HepG2 (cell line): ENCODE data around the gene NPDC1. TPM values are rescaled to one million over a fixed set of nuclear protein-coding genes. Genes with fewer than 3 reads are reported as not detected.
A peak's percentile ranks its signal among the peaks of the same experiment; 100 is the strongest.

Source experiments
- GABPB1 ChIP-seq: IDR thresholded peaks from 2 replicates; pipeline ENCODE4 v1.6.1; 2016; ENCODE audit warnings: mild to moderate bottlenecking, missing genetic modification reagents, moderate library complexity, missing compliant biosample characterization
- GLMP ChIP-seq: sonication (generic); formaldehyde crosslinking; IDR thresholded peaks from 2 replicates; pipeline ENCODE4 v1.9.0; 2021; ENCODE audit warnings: missing genetic modification reagents, mild to moderate bottlenecking, borderline replicate concordance
- HNF4A ChIP-seq: sonication (generic); formaldehyde crosslinking; IDR thresholded peaks from 2 replicates; pipeline ENCODE4 v1.4.0; 2020; ENCODE audit warnings: missing genetic modification reagents
- IRF2 ChIP-seq: IDR thresholded peaks from 2 replicates; pipeline ENCODE4 v1.6.1; 2018; ENCODE audit warnings: missing genetic modification reagents, missing compliant biosample characterization
- JUND ChIP-seq: sonication (generic); formaldehyde crosslinking; IDR thresholded peaks from 2 replicates; pipeline ENCODE4 v1.8.0; 2022; ENCODE audit warnings: mild to moderate bottlenecking, missing genetic modification reagents
- KIAA2018 ChIP-seq: sonication (generic); formaldehyde crosslinking; IDR thresholded peaks from 2 replicates; pipeline ENCODE4 v1.5.0; 2020; ENCODE audit warnings: mild to moderate bottlenecking, missing genetic modification reagents, borderline replicate concordance
- MEF2D ChIP-seq: sonication (generic); formaldehyde crosslinking; IDR thresholded peaks from 2 replicates; pipeline ENCODE4 v1.5.1; 2020; ENCODE audit warnings: mild to moderate bottlenecking, missing genetic modification reagents
- NR2F1 ChIP-seq, 2 experiments: fragments of 450-650 bp in 1 of 2; formaldehyde crosslinking in 1 of 2; IDR thresholded peaks; 2 replicates each; pipeline versions ENCODE4 v1.5.0 to v1.6.1; 2016 to 2020; ENCODE audit warnings: mild to moderate bottlenecking in 1 of 2, missing compliant biosample characterization in 1 of 2, missing genetic modification reagents in 1 of 2, moderate library complexity in 1 of 2
- RARA ChIP-seq: IDR thresholded peaks from 2 replicates; pipeline ENCODE4 v1.6.1; 2016; ENCODE audit warnings: missing genetic modification reagents, missing compliant biosample characterization
- RARG ChIP-seq: sonication (generic); formaldehyde crosslinking; IDR thresholded peaks from 2 replicates; pipeline ENCODE4 v1.4.0; 2020; ENCODE audit warnings: low read depth, mild to moderate bottlenecking, missing genetic modification reagents
- SP1 ChIP-seq, 2 experiments: fragments of 450-650 bp in 1 of 2; sonication (generic) in 1 of 2; formaldehyde crosslinking in 1 of 2; IDR thresholded peaks; 2 replicates each; pipeline versions ENCODE4 v1.4.0 to v1.6.1; 2016 to 2020; ENCODE audit warnings: missing genetic modification reagents in 1 of 2
- TFDP2 ChIP-seq: sonication (generic); formaldehyde crosslinking; IDR thresholded peaks from 2 replicates; pipeline ENCODE4 v1.4.0; 2020; ENCODE audit warnings: missing genetic modification reagents
- ZBTB21 ChIP-seq: sonication (generic); formaldehyde crosslinking; IDR thresholded peaks from 2 replicates; pipeline ENCODE4 v1.4.0; 2020; ENCODE audit warnings: missing genetic modification reagents
- ZNF101 ChIP-seq: sonication (generic); formaldehyde crosslinking; IDR thresholded peaks from 2 replicates; pipeline ENCODE4 v1.4.0; 2020; ENCODE audit warnings: mild to moderate bottlenecking, low read depth, missing genetic modification reagents, borderline replicate concordance
- ZNF12 ChIP-seq: sonication (generic); formaldehyde crosslinking; IDR thresholded peaks from 2 replicates; pipeline ENCODE4 v1.5.0; 2020; ENCODE audit warnings: missing genetic modification reagents
- ZNF207 ChIP-seq: fragments of 450-650 bp; IDR thresholded peaks from 2 replicates; pipeline ENCODE4 v1.6.1; 2016; ENCODE audit warnings: antibody characterized with exemption, borderline replicate concordance
- ZNF337 ChIP-seq: sonication (generic); formaldehyde crosslinking; IDR thresholded peaks from 2 replicates; pipeline ENCODE4 v1.5.1; 2020; ENCODE audit warnings: missing genetic modification reagents, low read depth, mild to moderate bottlenecking, borderline replicate concordance
- ZNF549 ChIP-seq: sonication (generic); formaldehyde crosslinking; IDR thresholded peaks from 2 replicates; pipeline ENCODE4 v1.5.0; 2020; ENCODE audit warnings: missing genetic modification reagents
- ZNF678 ChIP-seq: sonication (generic); formaldehyde crosslinking; IDR thresholded peaks from 2 replicates; pipeline ENCODE4 v1.4.0; 2020; ENCODE audit warnings: mild to moderate bottlenecking, missing genetic modification reagents
- ZNF746 ChIP-seq: sonication (generic); formaldehyde crosslinking; IDR thresholded peaks from 2 replicates; pipeline ENCODE4 v1.8.0; 2022; ENCODE audit warnings: mild to moderate bottlenecking, missing genetic modification reagents
- polyA plus RNA-seq, 8 experiments: library from polyadenylated mRNA; depleted of rRNA in 3 of 8; stranded (reverse) in 7 of 8; unstranded in 1 of 8; fragments of >200 nt; fragmentation: Illumina TruSeq in 4 of 8; extraction: Trizol in 4 of 8; gene quantifications; 2 replicates each; pipeline versions ENCODE4 v1.2.1 to v1.2.3, GENCODE V29; 2011 to 2016; ENCODE audit warnings: low read depth in 4 of 8, missing spikeins in 1 of 8, mixed read lengths in 1 of 8; ENCODE audit not compliant: insufficient read depth in 1 of 8
- total RNA-seq, 5 experiments: library from RNA; depleted of rRNA; stranded (reverse); fragments of >200 nt; fragmentation: Illumina TruSeq; extraction: Trizol; gene quantifications; 2 replicates each; pipeline ENCODE4 v1.2.3, GENCODE V29; 2016; ENCODE audit warnings: low read depth in 1 of 5

The NPDC1 gene
- total and polyA plus RNA-seq, 2 of the 13 experiments (the other 11 are each of a cell fraction or from before 2014, with no cell fraction given), result 0.84 to 5.4 TPM

- TF ChIP-seq GLMP (CRISPR knock-in tag) (no peak), ZNF337 (no peak), JUND (CRISPR knock-in tag) (no peak), NR2F1 (CRISPR knock-in tag; IDR thresholded peaks at IDR 0.05) (no peak), MEF2D (CRISPR knock-in tag) (no peak), RARA (CRISPR knock-in tag) (0 out of 2 replicates have a peak, but pooled peaks have one; percentile 7), KIAA2018 (CRISPR knock-in tag) (no peak), IRF2 (0 out of 2 replicates have a peak, but pooled peaks have one; percentile 13), ZNF549 (CRISPR knock-in tag) (no peak), ZBTB21 (CRISPR knock-in tag) (no peak), ZNF12 (CRISPR knock-in tag) (no peak), HNF4A (peak; percentile 75), ZNF101 (no peak), GABPB1 (CRISPR knock-in tag) (no peak; the same call in 1 of the 2 replicates), TFDP2 (CRISPR knock-in tag) (0 out of 2 replicates have a peak, but pooled peaks have one; percentile 36), SP1 (IDR thresholded peaks at IDR 0.05) (no peak), SP1 (CRISPR knock-in tag; IDR thresholded peaks at IDR 0.05) (no peak), ZNF678 (no peak), ZNF746 (no peak), RARG (CRISPR knock-in tag) (no peak), ZNF207 (no peak)
These were observed 43.9 kb downstream of the NPDC1 start (continued) for GRCh38 chr9:137001857-137002645.
